NCI-H2171 treated with DMSO at 0.1 percent for 48 hours (cell line): ENCODE data around the gene NPLOC4.

Experiments used
- DNase-seq: peaks from one replicate; lab custom pipeline; 2025; lab: John Stamatoyannopoulos, UW

The NPLOC4 gene

DNA sequence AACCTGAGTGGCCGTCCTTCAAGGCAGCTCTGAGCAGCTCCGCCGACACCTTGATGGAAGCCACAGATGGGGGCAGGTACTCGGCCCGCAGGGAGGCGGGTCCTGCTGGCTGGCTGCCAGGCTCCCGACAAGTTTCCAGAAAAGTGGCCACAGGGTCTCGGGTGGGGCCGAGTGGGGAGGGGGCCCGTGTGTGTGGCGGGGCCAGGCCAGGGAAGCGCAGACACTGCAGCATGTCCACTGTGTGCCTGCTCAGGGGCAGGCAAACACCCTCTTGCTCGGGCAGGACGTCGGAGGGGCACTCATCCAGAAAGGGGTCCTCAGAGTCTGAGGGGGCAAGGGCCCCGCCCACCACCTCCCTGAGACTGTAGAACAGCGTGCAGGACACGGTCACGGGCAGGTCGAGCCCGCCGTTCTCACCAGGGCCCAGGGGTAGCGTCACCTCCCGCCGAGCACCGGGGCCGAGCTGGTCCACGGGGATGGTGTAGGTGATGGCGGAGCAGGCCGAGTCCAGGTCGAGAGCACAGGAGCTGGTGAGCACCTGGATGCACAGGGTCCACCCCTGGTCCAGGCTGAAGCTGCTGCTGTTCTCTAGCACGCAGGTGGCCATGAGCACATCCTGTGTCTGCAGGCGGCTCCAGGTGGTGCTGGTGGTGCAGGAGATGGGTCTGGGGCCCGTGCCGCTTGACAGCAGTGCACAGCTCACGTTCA, 89.9 kb downstream of the NPLOC4 start:
- no peak for DNase-seq

DNA sequence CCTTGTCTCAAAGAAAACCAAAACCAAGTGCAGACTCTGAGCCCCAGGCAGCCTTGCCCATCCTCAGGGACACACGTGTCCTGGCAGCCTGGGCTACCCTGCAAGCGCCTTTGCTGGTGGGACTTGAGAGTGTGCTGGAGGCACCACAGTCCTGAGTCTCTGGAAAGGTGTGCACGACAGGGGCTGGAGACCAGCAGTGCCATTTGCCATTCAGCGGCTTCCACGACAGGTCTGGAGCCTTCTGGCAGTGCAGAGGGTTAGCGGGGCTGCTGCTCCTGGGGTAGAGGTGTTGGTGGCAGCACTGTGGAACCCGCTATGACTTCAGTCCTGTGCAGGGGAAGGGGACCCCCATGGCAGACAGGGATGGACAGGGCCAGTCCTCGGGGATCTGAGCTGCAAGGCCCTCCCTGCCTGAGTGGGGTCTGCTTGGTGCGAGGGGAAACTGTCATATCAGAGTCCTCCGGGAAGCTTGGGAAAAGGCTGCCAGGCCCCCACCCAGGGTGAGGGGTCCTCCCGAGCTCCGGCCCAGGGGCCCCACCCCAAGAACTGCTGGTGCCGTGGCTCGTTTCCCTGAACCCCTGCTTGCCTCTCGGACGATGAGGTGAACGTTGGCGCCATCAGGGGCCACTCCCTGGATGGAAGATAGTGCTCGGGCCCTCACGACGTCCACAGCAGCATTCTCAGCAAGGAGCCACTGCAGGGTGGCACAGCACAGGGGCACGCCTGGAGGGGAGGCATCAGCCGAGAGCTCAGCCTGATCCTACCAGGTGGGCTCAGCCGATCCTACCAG, 91.6 kb downstream of the NPLOC4 start:
- no peak for DNase-seq

DNA sequence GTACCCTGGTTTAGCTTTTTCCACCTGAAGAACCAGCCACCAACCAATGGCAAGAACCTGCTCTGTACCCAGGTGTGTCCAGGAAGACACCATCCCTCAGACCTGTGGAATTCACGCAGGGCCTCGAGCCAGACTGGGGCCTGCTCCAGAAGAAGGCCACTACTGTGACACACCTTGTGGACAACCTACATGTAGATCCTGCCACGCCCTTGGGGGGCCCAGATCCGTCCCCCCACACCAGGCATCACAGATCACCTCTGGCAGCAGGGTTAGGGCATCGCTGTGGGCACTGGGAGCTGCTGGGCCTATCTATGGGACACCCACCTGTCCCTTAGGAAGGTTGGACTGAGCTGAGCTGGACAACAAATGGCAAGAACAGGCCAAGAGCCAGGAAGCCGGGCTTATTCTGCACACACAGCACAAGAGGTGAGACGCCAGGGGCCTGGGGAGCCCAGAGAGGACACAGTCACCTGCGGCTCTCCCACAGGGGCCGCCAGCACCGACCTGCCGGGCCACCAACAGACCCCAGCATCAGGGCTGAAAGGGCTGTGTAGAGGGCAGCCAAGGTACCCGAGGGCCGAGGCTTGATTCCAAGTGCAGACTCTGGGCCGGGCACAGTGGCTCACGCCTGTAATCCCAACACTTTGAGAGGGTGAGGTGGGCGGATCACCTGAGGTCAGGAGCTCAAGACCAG, 92.5 kb downstream of the NPLOC4 start:
- DNase-seq: no peak

DNA sequence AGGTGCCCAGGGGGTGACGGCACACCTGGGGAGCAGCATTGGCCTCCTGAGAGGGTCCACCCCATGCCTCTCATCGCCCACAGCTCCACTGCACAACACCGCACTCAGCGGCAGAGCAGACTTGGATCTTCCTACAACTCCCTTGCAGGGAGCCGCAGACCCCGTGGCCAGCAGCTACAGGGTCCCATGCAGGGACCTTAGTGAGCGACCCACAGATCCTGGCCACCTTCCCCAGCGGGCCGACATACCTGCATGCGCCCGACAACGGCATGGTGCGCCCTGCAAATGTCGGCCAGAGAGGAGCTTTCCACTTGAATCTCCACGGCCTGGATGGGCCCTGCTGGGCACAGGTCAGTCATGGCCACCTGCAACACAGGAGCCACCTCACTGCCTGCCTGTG, 93.2 kb downstream of the NPLOC4 start:
- no peak for DNase-seq

DNA sequence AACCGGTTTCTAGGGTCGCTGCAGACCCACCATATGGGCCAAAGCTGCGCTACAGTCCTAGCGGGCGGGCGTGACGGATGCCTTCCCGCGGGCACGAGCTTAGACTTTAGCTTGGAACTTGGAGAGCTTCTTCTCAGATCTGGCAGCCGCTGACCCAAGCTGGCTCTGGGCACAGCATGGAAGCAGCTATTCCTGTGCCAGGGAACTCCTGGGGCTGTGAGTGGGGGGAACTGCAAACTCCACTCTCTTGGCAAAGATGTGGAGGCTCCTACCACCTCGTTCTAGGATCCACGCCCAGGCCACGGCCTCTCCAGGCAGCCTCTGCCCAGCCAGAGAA, 93.6 kb downstream of the NPLOC4 start:
- DNase-seq: no peak

DNA sequence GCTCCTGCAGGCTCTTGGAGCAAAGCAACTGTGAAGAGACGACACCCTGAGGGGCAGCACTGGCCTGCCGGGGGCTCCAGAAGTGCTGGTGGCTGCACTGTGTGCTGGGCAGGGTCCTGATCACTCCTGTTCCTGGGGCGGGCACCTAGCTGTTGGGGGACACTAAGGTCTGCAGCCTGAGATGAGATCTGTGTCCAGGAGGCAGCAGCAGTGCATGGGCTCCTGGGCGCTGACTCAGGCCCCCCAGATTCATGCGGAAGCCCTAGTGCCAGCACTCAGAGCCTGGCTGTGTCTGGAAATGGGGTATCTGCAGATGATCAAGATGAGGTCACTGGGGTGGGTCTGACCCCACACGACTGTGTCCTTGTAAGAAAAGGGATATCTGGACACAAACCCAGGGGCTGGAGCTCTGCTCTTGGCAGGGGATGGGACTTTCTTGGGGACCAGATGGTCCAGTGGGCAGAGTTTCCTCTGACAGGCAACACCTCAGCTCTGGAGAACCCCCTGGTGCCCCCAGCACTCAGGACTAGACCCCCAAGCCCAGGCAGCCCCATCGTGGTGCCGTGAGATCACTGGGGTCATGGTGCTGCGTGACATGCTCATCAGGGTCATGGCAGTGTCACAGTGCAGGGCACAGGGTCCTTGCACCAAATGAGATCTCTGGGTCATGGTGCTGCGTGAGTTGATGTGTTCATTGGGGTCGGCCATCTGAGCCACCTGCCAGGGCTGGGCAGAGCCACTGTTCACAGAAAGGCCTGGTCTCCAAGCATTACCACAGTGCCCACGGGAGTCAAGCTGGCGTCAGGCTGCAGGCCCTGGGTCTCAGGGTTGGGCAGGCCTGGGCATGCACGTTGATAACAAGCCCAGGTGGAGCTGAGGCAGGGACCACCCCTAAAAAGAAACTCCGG, 94.2 kb downstream of the NPLOC4 start:
- no peak for DNase-seq

DNA sequence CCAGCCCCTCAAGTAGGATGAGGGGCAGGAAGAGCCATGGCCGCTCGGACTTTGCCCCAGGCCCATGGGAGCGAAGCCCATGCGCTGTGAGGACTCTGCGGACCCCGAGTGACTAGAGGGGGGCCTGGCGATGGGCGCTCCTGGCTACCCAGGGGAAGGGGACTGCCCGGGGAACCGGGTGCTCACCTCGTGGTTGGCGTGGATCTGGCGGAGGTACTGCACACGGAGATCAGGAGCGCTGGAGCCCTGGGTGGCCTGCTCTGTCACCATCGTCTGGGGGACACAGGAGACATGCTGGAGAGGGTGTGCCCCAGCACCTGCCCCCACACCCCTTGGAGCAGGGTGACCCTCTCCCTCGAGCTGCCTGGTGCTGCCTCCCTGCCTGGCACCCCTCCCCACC, 95.8 kb downstream of the NPLOC4 start:
- no peak for DNase-seq

DNA sequence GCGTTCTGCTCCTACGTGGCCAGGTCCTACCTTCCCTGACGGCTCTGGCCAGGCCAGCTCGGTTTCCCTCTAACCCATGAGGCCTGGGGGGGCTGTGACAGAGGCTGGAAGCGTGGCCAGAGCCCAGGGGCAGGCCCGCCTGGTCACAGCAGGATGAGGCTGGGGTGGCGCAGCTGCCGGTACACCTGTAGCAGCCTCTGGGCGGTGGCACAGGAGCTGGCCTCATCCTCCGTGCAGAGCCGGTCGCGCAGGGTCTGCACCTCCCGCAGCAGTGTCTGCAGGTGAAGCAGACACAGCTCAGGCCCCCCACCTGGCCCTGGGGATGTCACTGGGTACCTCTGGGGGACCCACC, 96.3 kb downstream of the NPLOC4 start:
- DNase-seq: no peak

DNA sequence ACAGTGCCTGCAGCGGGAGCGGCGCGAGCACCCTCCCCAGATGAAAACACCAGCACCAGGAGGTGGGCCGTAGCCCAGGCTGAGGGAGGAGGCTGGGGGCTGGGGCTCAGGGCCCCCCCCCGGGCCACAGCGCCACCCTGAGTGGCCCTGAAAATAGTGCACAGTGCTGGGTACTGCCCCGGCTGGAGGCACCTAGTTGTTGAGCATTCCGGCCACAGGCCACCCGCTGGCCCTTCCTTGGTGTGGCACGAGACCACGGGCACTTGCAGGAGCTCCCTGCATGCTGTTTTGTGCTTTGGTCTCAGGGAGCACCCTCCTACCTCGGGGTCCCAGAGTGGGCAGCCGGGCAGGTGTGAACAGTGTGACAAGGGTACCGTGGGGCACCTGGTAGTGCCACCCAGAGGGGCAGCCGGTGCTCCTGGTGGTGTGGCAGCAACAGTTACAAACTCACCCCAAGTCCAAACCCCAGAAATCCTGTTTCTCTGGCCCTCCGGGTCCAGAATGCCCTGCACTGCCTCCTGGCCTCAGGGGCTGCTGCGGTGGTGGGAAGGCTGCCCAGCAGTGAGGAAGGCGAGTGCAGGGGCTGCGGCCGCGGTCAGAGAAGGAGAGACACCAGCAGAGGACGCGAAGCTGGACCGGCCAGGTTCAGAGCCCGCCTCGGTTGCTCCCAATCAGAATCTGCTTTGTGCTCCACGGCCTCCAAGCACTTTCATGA, 96.8 kb downstream of the NPLOC4 start:
- DNase-seq: no peak

DNA sequence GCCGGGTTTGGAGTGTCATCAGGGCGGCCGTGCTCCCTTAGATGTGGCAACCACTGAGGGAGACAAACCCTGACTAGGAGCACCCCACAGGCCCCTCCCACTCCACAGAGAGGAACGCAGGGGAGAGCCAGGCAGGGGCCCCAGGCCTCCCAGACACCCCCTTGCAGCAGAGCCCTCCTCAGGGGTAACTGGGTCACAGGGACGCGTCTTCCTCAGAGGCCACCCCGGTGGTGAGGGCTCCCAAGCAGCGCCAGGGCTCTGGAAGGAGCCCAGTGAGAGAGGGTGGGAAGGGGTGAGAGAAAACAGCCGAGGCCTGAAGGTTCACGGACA, 97.4 kb downstream of the NPLOC4 start:
- no peak for DNase-seq

DNA sequence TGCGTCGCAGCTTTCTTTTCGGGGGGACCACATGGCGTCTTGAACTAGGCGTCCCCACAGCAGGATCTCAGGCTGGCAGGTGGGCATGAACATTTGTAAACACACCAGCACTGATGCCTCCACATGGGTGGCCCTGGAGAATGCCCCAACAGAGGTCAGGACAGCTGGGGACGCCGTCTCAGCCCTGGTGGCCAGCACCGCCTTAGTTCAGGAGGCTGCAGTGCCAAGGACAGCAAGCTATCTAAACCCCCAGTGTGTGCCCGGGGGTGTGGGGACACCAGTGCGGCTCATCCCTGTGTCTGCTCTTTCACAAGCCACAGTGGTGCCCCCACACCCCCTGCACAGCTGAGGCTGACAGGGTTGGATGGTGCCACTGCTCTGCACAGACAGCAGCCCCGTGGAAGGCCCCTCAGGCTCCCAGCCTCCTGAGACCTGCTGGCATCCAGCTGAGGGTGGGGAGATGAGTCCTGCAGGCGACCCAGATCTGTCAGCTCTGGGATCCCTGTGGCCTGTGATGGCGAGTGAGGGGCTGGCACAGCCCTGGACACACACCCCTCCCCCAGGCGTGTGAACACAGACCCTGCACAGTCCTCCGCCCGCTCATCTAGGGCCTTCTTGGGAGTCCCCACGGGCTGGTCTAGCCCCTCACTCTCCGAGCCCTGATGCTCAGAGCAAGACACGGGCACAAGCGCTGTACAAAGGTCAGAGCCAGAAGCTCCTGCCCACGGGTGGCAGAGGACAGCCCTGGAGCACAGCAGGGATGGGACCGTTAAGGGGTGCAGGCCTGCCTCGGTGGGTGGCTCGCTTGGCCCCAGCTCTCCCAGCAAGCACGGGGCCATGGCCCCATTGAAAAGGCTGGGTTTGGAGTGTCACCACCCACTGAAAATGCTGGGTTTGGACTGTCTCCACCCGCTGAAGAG, 98.0 kb downstream of the NPLOC4 start:
- no peak for DNase-seq

DNA sequence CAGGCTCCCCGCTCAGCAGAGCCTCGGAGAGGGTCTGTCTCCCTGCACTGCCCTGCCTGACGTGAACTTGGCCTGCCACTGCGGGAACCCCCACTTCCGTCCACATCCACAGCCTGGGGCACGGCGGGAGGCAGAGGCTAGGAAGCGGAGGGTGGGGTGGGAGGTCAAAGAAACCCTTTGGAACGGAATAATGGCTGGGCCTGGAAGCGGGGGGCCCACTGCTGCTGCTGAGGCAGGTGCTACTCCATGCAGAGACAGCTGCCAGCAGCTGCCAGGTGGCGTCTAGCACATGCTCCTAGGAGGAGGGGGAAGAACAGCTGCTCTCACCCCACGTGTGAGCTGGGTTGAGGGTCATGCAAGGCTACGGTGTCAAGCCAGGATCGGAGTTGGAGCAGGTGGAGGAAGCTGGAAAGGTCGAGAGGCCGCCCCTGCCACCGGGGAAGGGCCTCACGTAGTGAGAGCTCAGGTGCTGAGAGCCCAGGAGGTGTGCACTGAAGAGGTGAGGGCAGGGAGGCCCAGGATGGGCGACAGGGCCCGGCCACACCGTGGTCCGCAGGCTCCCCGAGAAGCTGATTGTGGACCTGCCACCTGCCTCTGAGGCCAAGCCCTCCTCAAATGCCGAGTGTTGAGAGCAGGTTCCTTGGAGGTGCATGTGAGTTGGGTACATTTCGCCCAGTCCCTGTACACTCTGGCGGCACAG, 98.9 kb downstream of the NPLOC4 start:
- peak; percentile 98 for DNase-seq

DNA sequence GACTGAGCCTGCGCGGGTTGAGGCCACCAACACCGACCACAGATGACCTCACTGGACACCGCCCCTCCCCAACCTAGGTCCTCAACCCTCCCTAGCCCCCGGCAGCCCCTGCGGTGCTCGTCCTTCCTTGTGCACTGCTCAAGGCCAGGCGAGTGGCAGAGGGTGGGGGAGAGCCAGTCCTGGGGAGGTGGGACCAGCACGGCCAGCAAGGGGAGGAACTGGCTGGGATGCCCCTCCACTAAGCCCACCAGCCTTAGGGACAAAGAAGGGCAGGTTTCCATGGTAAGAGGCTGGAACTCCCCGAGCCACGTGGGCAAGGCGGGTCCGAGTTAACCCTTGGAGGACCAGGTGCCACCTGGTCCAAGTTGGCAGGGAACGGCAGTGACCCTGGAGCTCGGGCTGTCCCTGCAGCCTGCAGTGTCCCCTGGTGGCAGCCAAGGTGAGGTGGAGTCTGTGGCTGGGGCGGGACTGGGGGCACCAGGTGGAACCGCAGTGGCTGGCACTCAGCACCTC, 99.5 kb downstream of the NPLOC4 start:
- no peak for DNase-seq

DNA sequence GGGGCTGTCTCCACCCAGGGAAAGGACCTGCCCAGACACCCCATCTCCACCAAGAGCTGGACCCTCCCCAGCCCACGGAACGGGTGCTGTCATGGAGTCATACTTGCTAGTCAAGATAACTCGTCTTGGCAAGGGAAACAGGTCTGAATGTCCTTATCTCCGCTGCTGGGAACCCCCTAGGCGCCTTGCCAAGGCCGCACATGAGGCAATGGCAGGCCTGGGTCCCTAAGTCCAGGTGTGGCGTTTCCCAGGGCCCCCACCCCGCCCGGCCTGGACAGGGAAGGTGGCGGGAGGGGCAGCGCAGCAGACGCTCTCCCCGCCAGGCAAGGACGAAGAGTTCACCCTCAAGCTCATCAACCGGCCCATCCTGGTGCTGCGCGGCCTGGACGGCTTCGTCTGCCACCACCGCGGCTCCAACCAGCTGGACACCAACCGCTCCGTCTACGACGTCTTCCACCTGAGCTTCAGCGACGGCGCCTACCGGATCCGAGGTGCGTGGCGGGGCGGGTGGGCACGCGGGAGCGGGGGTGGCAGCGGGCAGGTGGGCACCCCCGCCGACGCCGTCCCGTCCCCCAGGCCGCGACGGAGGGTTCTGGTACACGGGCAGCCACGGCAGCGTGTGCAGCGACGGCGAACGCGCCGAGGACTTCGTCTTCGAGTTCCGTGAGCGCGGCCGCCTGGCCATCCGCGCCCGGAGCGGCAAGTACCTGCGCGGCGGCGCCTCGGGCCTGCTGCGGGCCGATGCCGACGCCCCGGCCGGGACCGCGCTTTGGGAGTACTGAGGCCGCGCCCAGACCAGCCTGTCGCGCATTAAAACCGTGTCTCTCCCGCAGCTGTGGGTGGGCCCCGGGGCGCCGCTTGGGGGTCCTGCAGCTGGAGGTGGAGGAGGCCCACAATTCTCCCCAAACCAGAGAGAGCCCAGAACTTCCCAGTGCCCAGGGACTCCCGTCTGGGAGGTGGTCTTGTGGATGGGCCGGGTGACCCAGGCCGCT, 100.3 kb downstream of the NPLOC4 start:
- DNase-seq: no peak

DNA sequence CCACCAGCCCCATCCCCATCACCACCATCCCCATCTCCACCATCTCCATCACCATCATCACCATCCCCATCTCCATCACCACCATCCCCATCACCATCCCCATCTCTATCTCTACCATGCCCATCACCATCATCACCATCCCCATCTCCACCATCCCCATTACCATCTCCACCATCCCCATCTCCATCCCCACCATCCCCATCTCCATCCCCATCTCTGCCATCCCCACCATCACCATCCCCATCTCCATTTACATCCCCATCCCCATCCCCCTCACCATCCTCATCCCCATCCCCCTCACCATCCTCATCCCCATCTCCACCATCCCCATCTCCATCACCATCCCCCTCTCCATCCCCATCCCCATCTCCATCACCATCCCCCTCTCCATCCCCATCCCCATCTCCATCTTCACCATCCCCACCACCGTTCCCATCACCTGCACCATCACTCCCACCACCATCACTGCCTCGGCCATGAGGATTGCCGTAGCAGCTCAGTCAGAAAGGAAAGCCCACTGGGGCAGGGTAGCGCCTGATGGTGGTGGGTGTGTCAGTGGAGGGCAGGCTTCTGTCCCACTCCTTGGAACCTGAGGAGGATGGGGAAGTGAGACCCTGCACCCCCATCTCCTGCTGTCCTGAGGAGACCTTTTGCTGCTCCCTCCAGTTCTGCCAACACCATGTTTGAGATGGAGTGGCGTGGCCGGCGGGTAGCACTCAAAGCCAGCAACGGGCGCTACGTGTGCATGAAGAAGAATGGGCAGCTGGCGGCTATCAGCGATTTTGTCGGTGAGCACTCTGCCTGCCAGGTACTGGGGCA, 101.2 kb downstream of the NPLOC4 start:
- no peak for DNase-seq

DNA sequence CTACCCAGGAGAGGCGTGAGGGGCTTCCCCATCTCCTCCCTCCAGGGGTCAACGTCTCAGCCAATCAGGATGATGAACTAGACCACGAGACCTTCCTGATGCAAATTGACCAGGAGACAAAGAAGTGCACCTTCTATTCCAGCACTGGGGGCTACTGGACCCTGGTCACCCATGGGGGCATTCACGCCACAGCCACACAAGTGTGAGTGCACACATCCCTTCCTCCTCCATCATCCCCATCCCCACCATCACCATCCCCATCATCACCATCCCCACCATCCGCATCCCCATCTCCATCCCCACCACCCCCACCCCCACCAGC, 101.9 kb downstream of the NPLOC4 start:
- DNase-seq: no peak

DNA sequence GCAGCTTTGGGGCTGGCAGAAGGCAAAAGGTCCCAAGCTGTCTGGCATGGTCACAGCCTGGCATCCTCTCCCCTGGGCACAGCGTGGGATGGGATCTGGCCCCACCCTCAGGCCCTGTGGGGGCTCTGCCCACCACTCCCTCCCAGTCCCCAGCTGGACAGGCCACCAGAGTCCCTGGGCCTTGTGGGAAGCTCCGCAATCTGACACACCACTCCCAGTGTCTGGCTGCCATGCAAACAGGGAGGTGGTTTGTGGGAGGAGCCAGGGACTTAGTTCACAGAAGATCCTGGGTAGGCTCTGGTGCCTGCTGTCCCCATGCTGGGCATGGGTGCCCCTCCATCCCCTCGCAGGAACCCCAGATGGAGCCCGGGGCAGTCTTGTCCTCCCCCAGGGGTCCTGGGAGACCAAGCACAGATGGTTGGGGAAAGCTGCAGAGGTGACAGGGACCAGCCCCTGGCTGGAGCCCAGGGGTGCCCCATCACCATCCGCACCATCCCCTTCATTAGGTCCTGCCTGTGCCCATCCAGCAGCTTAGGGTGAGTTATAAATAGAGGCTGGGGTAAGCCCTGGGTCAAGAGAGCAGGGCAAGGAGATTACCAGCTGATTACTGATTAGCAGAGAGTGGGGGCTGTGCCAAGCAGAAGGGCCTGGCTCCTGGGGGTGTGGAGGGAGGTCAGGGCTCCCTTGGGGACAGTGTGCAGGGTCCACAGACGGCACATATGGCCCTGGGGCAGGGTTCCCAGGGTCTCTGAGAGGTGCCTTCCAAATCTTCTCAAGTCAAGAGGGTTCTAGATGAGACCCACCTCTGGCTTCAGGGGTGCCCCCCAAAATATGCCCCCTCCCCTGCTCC, 102.5 kb downstream of the NPLOC4 start:
- DNase-seq: no peak
